GM12865 (cell line): ENCODE measurements around the gene PEAK1.

Experiments
- DNase-seq: peaks from one replicate; pipeline ENCODE4 v3.0.0; 2010; ENCODE audit warnings: low read depth
- H3K4me3 ChIP-seq: 2 replicates; pipeline ENCODE4 v1.5.1; 2011; ENCODE audit warnings: mild to moderate bottlenecking, low read depth, low read length, control low read depth
- CTCF ChIP-seq: IDR thresholded peaks from 2 replicates; pipeline ENCODE4 v1.5.1; 2011; ENCODE audit warnings: low read length, control low read depth, low read depth, inconsistent platforms; ENCODE audit not compliant: insufficient read depth; ENCODE audit errors: missing control alignments

Gene PEAK1

DNA sequence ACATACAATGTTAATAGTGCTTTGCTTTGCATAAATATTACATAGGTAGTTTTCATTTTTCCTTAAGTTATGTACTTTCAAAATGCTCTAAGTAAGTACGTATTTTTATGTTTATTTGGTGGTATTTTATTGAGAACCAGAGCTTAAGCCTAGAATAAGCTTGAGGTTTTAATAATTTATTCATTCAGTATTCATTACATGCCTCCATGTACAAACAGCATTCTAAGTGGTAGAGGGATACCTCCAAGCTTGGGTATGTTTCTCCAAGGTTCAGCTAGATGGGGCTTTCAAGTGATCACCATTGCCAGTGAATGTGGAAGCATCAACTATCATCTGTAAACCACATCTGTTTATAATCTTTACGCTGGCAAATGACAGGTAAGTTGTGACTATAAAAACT lies 52.3 kb downstream of the PEAK1 start:
- no peak for DNase-seq
- TF ChIP-seq CTCF, result no peak
- no peak overlapping the region for H3K4me3 ChIP-seq

- no peak for TF ChIP-seq CTCF
- no peak for DNase-seq
- H3K4me3 ChIP-seq, result no peak overlapping the region
These were observed 58.4 kb downstream of the PEAK1 start for GRCh38 chr15:77361456-77361855.

DNA sequence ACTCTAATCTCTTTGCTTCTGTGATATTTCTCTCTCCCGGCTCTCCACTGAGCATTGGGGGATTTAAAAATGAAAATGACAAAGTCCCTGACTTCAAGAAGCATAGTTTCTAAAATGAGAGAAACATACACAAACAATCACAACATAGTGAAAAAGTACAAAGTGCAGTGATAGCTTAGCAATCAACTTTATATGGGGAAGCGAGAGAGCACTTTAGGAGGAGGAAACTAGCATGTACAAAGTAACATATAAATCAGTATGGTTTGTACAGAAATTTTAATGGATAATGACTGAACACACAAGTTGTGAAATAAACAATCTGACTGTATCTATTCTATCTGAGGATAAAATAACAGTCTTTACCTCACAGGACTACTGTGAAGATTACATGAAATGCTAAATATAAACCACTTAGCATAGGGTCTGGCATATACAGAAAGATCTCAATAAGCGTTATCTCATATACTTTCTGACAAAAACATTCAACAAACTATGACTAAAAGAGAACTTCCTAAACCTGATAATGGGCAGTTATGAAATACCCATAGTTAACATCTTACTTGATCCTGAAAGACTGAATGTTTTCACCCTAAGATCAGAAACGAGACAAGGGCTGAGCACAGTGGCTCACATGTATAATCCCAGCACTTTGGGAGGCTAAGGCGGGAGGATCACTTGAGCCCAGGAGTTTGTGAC lies 61.2 kb downstream of the PEAK1 start:
- DNase-seq, result no peak
- TF ChIP-seq CTCF, result no peak
- no peak overlapping the region for H3K4me3 ChIP-seq

DNA sequence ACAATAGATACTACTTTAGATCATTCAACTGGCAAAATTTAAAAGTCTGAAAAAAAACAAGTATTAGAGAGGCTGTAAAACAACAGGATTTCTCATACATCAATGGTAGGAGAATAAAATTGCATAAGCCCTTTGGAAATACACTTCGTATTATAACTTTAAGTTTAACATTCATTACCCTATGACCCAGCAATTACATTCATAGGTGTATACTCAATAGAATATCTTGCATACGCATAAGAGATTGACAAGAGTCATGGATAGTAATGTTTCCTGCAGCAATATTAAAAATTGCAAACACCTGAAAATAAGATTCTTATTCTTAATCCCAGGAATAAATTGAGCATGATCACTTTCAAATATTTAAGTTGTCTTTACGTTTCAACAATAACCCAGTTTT lies 63.6 kb downstream of the PEAK1 start:
- TF ChIP-seq CTCF, result no peak
- H3K4me3 ChIP-seq, result no peak overlapping the region
- no peak for DNase-seq

DNA sequence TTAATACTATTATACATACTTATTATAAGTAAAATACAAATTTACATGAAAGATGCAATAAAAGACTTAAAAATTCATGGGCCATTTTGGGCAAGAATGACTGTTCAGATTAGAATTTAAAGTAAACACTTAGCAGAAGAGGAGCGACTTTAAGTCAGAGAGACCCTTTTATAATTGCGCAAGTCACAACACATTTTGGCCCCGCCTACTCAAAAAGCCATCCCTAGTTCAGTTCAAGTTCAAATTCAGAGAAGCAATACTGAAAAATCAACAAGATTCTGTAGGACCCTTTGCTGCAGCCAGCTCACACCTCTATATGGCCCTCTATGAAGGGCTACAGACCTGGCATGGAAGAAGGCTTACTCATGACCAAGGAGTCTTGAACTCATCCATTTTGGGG lies 64.6 kb downstream of the PEAK1 start:
- H3K4me3 ChIP-seq, result no peak overlapping the region
- TF ChIP-seq CTCF, result no peak
- DNase-seq, result no peak

GRCh38 chr15:77354063-77354462 lies 65.8 kb downstream of the PEAK1 start:
- H3K4me3 ChIP-seq, result no peak overlapping the region
- DNase-seq, result no peak
- TF ChIP-seq CTCF, result no peak

- DNase-seq, result no peak
- no peak overlapping the region for H3K4me3 ChIP-seq
- no peak for TF ChIP-seq CTCF
These were observed 67.0 kb downstream of the PEAK1 start for GRCh38 chr15:77352887-77353286.
